PC-3 (cell line): ENCODE results near the gene STN1. TPM values are rescaled to one million over a fixed set of nuclear protein-coding genes. Genes with fewer than 3 reads are reported as not detected.

Experiments
- ATAC-seq: fragments of 200-7000 bp; cut with Tn5 transposase; 2 replicates; pipeline ENCODE4 v1.9.1; 2020; ENCODE audit warnings: mild to moderate bottlenecking, moderate library complexity
- BruUV-seq: library from RNA; stranded (reverse); fragments of 400-500 nt; replicated peaks from 2 replicates; lab custom pipeline; 2021; lab: Mats Ljungman, UMichigan
- CTCF ChIA-PET: fragments of 300-600 bp; sonication (Branson Sonifier 250); formaldehyde crosslinking; loops from one replicate; lab custom pipeline; 2022; ENCODE audit warnings: antibody characterized with exemption; lab: Charles Lee
- POLR2A ChIA-PET: fragments of 300-600 bp; sonication (Branson Sonifier 250); formaldehyde crosslinking; loops from one replicate; lab custom pipeline; 2022; ENCODE audit warnings: antibody characterized with exemption; ENCODE audit not compliant: unreplicated experiment; lab: Charles Lee
- DNase-seq: peaks from one replicate; pipeline ENCODE4 v3.0.0-alpha.2; 2015
- H2AFZ ChIP-seq: fragments of 300-600 bp; sonication (generic); 2 replicates; pipeline ENCODE4 v1.6.0; 2016; ENCODE audit warnings: antibody characterized with exemption, low read length
- H3F3A ChIP-seq: fragments of 300-600 bp; sonication (generic); one replicate; pipeline ENCODE4 v1.6.0; 2017; ENCODE audit warnings: antibody characterized with exemption, low read length, control low read depth, mild to moderate bottlenecking; ENCODE audit not compliant: unreplicated experiment
- H3K27ac ChIP-seq: fragments of 300-600 bp; sonication (generic); 2 replicates; pipeline ENCODE4 v1.5.1; 2016; ENCODE audit warnings: mild to moderate bottlenecking, low read length
- H3K27me3 ChIP-seq: fragments of 300-600 bp; sonication (generic); 2 replicates; pipeline ENCODE4 v1.6.1; 2016; ENCODE audit warnings: low read length, mixed read lengths
- H3K36me3 ChIP-seq: fragments of 300-600 bp; sonication (generic); 2 replicates; pipeline ENCODE4 v1.6.1; 2016; ENCODE audit warnings: low read depth, mixed run types, low read length, mixed read lengths
- H3K4me1 ChIP-seq: fragments of 300-600 bp; sonication (generic); 2 replicates; pipeline ENCODE4 v1.5.1; 2016; ENCODE audit warnings: low read length; ENCODE audit not compliant: insufficient read depth
- H3K4me2 ChIP-seq: fragments of 300-600 bp; sonication (generic); 2 replicates; pipeline ENCODE4 v1.6.0; 2016; ENCODE audit warnings: low read length
- H3K4me3 ChIP-seq: fragments of 300-600 bp; sonication (generic); 2 replicates; pipeline ENCODE4 v1.5.1; 2016; ENCODE audit warnings: mild to moderate bottlenecking, low read length, mixed read lengths
- H3K79me2 ChIP-seq: fragments of 300-600 bp; sonication (generic); 2 replicates; pipeline ENCODE4 v1.6.1; 2017; ENCODE audit warnings: low read length, mixed read lengths
- H3K9ac ChIP-seq: fragments of 300-600 bp; sonication (generic); 2 replicates; pipeline ENCODE4 v1.6.0; 2016; ENCODE audit warnings: mild to moderate bottlenecking, low read length
- H3K9me2 ChIP-seq: fragments of 300-600 bp; sonication (generic); replicated peaks from 2 replicates; pipeline ENCODE4 v1.6.1; 2016; ENCODE audit warnings: mixed run types, low read length, mixed read lengths
- H3K9me3 ChIP-seq: fragments of 300-600 bp; sonication (generic); 2 replicates; pipeline ENCODE4 v1.6.1; 2016; ENCODE audit warnings: low read length, mixed read lengths
- H4K20me1 ChIP-seq: fragments of 300-600 bp; sonication (generic); 2 replicates; pipeline ENCODE4 v1.6.1; 2016; ENCODE audit warnings: low read length, mixed read lengths
- CTCF ChIP-seq: fragments of 300-600 bp; sonication (generic); conservative IDR thresholded peaks from 2 replicates; pipeline ENCODE4 v1.5.1; 2017; ENCODE audit warnings: antibody characterized with exemption, low read depth, mild to moderate bottlenecking, low read length
- EZH2 ChIP-seq: fragments of 300-600 bp; sonication (generic); IDR thresholded peaks from one replicate; pipeline ENCODE4 v1.6.1; 2017; ENCODE audit warnings: antibody characterized with exemption, mild to moderate bottlenecking, low read length; ENCODE audit not compliant: unreplicated experiment
- EZH2phosphoT487 ChIP-seq: fragments of 300-600 bp; sonication (generic); IDR thresholded peaks from 2 replicates; pipeline ENCODE4 v1.6.1; 2018; ENCODE audit warnings: mild to moderate bottlenecking, antibody characterized with exemption, low read length, borderline replicate concordance
- intact Hi-C: fragments of 100-400 bp; cut with micrococcal nuclease; formaldehyde crosslinking; loops from 2 replicates; pipeline ENCODE4 v1.9.0; 2023
- total RNA-seq: library from RNA; depleted of rRNA; stranded (reverse); fragments of >200 nt; gene quantifications from 2 replicates; pipeline ENCODE4 v1.2.3, GENCODE V29; 2014

STN1 gene
- total RNA-seq, 1 experiment from 2014 or later, result 33.5 TPM

DNA sequence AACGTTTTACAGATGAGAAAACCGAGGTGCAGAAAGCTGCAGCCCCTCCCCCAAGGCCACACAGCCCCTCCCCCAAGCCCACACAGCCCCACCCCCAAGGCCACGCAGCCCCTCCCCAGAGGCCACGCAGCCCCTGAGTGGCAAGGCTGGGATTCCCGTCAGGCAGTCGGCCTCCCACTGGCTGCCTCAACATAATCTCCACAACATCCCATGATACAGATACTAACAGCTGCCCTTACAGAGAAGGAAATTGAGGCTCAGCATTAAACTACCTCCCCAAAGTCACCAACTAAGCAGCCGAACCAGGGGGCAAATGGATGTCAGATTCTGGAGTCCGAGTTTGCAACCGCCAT, 78.5 kb downstream of the STN1 start:
- ChIA-PET POLR2A (no interaction called here), CTCF (no interaction called here)
- ATAC-seq (no peak), DNase-seq (no peak)
- TF ChIP-seq CTCF (no peak), EZH2 (no peak), EZH2phosphoT487 (no peak)
- BruUV-seq, result no TSS peak
- H2AFZ ChIP-seq, result no peak overlapping the region
- H3K79me2 ChIP-seq, result no peaks in the 10 kb centered on the region
- H3K4me2 ChIP-seq, result no peak overlapping the region
- no peak overlapping the region for H3K9ac ChIP-seq
- intact Hi-C loops, result no loop called here
- no peak overlapping the region for H3K4me3 ChIP-seq
- no peaks in the 10 kb centered on the region for H3K27me3 ChIP-seq
- no peaks in the 10 kb centered on the region for H3K36me3 ChIP-seq
- no peaks in the 10 kb centered on the region for H3F3A ChIP-seq
- H4K20me1 ChIP-seq, result no peaks in the 10 kb centered on the region
- H3K9me3 ChIP-seq, result no peaks in the 10 kb centered on the region
- no peak overlapping the region for H3K27ac ChIP-seq
- H3K9me2 ChIP-seq, result no peaks in the 10 kb centered on the region
- peaks cover 6% of the 10 kb centered on the region; the same call in 1 of the 2 replicates for H3K4me1 ChIP-seq

DNA sequence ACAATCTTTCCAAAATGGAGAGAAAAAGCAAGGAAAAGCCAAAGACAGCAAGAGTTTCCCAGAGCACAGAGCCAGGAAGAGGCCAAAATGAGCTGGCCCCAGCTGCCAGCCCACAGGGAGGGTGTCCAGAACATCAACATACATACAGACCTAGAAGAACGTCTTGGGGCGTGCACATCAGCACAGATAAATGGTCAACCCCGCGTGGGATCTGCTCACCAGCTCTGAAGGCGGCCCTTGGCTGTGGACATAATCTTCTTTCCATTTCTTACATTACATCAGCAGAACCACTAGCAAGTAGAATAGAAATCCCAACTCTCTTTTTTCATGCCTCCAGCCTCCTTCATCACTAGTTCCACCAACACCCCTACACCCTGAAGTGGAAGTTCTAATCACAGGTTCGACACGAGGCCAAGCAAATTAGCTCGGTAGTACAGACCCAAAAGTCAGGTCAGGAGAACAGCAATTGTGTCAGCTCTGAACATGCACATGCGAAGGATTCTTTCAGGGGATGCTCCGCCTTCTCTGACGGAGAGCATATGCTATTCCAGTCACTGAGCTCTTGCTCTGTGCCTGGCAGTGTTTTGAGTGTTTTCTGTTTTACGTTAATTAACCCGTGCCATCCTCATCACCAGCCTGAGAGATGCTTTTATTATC, 79.0 kb downstream of the STN1 start:
- CTCF ChIA-PET, result no interaction called here

More for the DNA sequence above, 79.0 kb downstream of the STN1 start:
- Histone ChIP-seq H3K4me3 (no peak overlapping the region), H4K20me1 (no peaks in the 10 kb centered on the region), H2AFZ (no peak overlapping the region), H3K36me3 (no peaks in the 10 kb centered on the region), H3K79me2 (no peaks in the 10 kb centered on the region), H3F3A (no peaks in the 10 kb centered on the region), H3K9ac (no peak overlapping the region), H3K27me3 (no peaks in the 10 kb centered on the region), H3K9me3 (no peaks in the 10 kb centered on the region), H3K9me2 (no peaks in the 10 kb centered on the region), H3K4me2 (no peak overlapping the region), H3K4me1 (peaks cover 10% of the 10 kb centered on the region; the same call in 1 of the 2 replicates), H3K27ac (no peak overlapping the region)
- BruUV-seq, result no TSS peak
- TF ChIP-seq CTCF, result no peak
- TF ChIP-seq EZH2phosphoT487, result no peak
- no peak for TF ChIP-seq EZH2
- DNase-seq, result no peak
- no peak for ATAC-seq
- POLR2A ChIA-PET, result no interaction called here
- intact Hi-C loops, result no loop called here
